BE2C (cell line): ENCODE measurements around the gene KRTAP12-3.

ENCODE experiments used
- DNase-seq: peaks from one replicate; pipeline ENCODE4 v3.0.0-alpha.2; 2020
- H3K27me3 ChIP-seq: fragments of 250-450 bp; sonication (Bioruptor Pico); 2 replicates; pipeline ENCODE4 v1.5.1; 2020; ENCODE audit warnings: mild to moderate bottlenecking
- H3K36me3 ChIP-seq: fragments of 250-450 bp; sonication (Bioruptor Pico); 2 replicates; pipeline ENCODE4 v1.5.1; 2020; ENCODE audit warnings: mild to moderate bottlenecking
- H3K4me1 ChIP-seq: fragments of 250-450 bp; sonication (Bioruptor Pico); 2 replicates; pipeline ENCODE4 v1.5.1; 2020
- H3K4me3 ChIP-seq: 2 replicates; pipeline ENCODE4 v1.5.1; 2011; ENCODE audit warnings: low read depth, low read length
- H3K9me3 ChIP-seq: fragments of 250-450 bp; sonication (Bioruptor Pico); 2 replicates; pipeline ENCODE4 v1.5.1; 2020
- TF ChIP-seq, protein P1 (sequence below): IDR thresholded peaks from 2 replicates; pipeline ENCODE4 v1.5.1; 2012; ENCODE audit warnings: mild to moderate bottlenecking, low read depth, low read length

Gene KRTAP12-3

DNA sequence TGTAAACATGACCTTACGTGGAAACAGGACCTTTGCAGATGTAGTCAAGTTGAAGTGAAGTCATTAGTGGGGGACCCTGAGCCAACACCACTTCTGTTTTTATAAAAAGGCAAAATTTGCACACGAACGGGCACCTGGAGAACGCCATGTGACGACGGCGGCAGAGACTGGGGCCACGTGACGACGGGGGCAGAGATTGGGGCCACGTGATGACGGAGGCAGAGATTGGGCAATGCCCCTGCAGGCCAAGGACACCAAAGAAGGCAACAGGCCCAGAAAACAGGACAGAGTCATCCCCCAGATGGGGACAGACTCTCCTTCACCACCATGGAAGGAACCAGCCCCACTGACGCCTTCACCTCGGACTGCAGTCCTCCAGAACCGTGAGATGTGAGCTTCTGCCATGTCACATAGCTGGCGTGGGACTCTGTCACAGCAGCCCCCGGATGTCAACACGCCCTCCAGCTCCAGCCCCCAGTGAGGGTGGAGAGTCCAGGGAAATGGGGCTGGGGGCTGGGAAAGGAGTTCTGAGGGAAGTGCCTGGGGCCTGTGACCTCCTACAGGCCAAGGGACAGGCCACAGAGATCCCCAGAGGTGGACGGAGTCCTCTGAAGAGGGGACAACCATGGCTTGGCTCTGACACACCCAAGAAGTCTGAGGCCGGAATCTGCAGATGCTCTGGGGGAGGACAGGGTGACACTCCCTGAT lies 7.3 kb upstream of the KRTAP12-3 start:
- no peak overlapping the region for H3K4me3 ChIP-seq
- DNase-seq, result no peak
- H3K36me3 ChIP-seq, result no peaks in the 10 kb centered on the region
- H3K27me3 ChIP-seq, result peaks cover 14% of the 10 kb centered on the region
- TF ChIP-seq, protein P1, sequence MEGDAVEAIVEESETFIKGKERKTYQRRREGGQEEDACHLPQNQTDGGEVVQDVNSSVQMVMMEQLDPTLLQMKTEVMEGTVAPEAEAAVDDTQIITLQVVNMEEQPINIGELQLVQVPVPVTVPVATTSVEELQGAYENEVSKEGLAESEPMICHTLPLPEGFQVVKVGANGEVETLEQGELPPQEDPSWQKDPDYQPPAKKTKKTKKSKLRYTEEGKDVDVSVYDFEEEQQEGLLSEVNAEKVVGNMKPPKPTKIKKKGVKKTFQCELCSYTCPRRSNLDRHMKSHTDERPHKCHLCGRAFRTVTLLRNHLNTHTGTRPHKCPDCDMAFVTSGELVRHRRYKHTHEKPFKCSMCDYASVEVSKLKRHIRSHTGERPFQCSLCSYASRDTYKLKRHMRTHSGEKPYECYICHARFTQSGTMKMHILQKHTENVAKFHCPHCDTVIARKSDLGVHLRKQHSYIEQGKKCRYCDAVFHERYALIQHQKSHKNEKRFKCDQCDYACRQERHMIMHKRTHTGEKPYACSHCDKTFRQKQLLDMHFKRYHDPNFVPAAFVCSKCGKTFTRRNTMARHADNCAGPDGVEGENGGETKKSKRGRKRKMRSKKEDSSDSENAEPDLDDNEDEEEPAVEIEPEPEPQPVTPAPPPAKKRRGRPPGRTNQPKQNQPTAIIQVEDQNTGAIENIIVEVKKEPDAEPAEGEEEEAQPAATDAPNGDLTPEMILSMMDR, result no peak
- no peaks in the 10 kb centered on the region for H3K4me1 ChIP-seq
- no peaks in the 10 kb centered on the region for H3K9me3 ChIP-seq

DNA sequence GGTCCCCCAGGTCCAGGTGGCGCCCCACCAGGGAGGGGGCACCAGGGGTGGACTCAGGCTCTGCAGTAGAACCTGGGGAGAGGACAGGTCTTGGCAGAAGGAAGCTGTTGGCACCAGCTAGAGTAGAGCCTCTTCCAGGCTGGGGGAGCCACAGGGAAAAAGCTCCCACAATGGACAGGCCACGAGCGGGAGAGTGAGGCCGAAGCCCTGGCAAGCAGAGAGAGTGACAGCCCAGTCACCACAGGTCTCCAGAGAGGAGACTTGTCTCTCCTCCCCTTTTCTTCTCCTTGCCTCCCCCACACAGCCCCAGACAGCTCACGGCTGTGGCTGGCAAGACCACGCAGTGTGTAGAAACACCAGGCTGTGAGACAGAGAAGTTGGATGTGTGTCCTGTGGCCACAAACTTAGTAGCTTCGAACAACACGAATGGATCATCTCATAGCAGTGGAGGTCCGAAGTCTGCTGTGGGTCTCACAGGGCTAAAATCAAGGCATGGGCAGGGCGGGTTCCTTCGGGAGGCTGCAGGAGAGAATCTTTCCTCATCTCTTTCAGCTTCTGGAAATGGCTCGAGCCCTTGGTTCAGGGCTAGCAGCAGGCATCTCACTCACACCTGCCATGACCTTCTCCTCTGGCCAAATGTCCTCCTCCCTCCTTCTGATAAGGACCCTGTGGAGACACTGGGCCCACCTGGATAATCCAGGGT lies 6.6 kb upstream of the KRTAP12-3 start:
- H3K36me3 ChIP-seq, result no peaks in the 10 kb centered on the region
- no peaks in the 10 kb centered on the region for H3K4me1 ChIP-seq
- no peaks in the 10 kb centered on the region for H3K9me3 ChIP-seq
- no peak overlapping the region for H3K4me3 ChIP-seq
- TF ChIP-seq, protein P1, result no peak
- peaks cover 14% of the 10 kb centered on the region for H3K27me3 ChIP-seq
- DNase-seq, result no peak

DNA sequence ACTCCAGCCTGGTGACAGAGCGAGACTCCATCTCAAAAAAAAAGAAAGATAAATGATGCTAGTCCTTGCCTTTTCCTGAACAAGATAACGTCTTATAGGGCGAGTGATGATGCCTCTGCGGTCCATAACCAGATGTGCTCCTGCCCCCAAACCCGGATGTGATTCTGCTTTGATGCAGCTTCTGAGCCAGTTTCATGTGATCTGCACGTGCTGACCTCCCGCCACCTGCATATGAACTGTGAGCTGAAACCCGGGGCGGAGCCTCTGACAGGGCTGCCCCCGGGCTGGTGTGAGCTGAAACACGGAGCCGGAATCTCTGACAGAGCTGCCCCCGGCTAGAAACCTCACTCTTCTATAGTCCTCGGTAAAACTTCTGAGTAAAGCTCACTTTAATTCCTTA lies 4.6 kb upstream of the KRTAP12-3 start:
- peaks cover 15% of the 10 kb centered on the region for H3K27me3 ChIP-seq
- no peaks in the 10 kb centered on the region for H3K9me3 ChIP-seq
- TF ChIP-seq, protein P1, result no peak
- H3K4me1 ChIP-seq, result no peaks in the 10 kb centered on the region
- no peak for DNase-seq
- H3K36me3 ChIP-seq, result no peaks in the 10 kb centered on the region
- H3K4me3 ChIP-seq, result no peak overlapping the region

DNA sequence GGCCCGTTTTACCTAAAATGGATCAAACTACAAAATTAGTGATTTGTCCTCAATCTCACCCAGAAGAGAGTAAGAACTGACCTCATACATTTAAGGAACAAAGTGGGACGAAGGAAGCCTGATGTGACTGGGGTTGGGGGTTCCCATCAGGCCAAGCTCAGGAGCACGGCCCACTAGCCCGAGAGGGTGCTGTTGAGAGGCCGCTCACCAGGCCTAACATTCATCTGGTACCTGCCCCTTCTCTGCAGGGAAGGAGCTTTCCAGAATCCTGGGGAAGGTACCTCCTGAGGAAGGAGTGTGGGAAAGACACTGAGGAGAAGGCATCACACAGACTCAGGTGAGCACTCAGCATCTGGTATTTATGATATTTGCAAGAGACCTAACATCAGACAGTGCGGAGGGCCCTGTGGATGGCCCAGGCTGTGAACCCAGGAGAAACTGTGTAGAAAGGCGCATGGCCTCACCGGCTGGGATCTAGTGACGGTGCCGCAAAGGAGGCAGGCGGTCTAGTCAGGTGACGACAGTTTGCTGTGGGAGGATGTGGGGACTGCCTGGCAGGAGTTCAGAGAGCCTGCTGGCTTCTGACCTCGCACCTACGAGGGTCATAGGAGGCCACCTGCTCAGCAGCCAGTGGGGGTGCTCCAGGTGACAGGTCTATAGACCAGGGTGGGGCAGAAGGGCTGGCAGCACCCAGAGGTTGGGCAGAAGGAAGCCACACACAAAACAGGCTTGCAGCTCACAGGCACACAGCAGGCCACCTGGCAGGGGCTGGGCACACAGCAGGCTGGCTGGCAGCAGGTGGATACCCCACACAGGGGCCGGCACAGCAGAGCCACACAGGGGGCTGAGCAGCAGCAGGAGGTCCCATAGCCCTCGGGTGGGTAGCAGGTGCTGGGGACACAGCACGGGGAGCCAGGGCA lies 3.8 kb upstream of the KRTAP12-3 start:
- DNase-seq, result no peak
- Histone ChIP-seq H3K36me3 (no peaks in the 10 kb centered on the region), H3K4me3 (no peak overlapping the region), H3K4me1 (no peaks in the 10 kb centered on the region), H3K9me3 (no peaks in the 10 kb centered on the region), H3K27me3 (peaks cover 9% of the 10 kb centered on the region)
- TF ChIP-seq, protein P1, result no peak

DNA sequence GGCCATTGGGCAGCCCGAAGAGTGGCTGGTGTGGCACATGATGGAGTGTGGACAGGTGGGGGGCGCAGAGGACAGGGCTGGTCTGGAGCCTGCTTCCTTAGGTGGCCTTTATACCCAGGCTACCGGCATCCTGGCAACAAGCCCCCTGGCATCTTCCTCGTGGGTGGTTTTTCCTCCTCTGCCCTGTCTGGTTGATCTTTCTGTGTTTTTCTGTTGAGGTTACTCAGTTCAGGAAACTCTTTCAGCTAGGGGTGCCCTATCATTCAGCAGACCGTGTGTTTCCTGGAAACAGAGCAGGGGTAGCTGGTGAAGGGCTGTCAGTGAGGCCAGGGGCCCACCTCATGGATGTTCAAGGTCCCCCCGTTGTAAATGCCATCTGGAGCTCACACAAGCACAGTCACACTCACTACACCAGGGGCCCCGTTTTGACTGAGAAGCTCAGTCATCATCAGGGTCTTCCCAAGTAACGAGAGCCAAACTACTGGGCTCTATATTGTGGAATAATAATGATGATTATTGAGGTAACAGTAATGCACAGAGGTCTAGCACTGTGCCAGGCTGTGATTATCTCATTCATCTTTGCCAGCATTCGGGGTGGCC lies 3.1 kb upstream of the KRTAP12-3 start, which contains the start of gene KRTAP12-4:
KRTAP12-4 (minus strand) TSS at position 84 of the 600 bp plus-strand sequence; CDS start at position 39, 45 bp downstream.
- H3K9me3 ChIP-seq, result no peaks in the 10 kb centered on the region
- H3K4me3 ChIP-seq, result no peak within 1 kb of the TSS
- H3K36me3 ChIP-seq, result no peaks in the 10 kb centered on the region
- no peak for DNase-seq
- peaks cover 7% of the 10 kb centered on the region; the same call in 1 of the 2 replicates for H3K27me3 ChIP-seq
- TF ChIP-seq, protein P1, result no peak
- H3K4me1 ChIP-seq, result no peaks in the 10 kb centered on the region
